Neural progenitor cell (in vitro differentiated cells): Measurements from ENCODE around the gene PCNP.

Experiments
- CTCF ChIP-seq: fragments of 200-600 bp; sonication (generic); IDR thresholded peaks from 2 replicates; pipeline ENCODE4 v1.5.1; 2017; ENCODE audit warnings: antibody characterized with exemption, mild to moderate bottlenecking
- EZH2 ChIP-seq: fragments of 200-600 bp; sonication (generic); IDR thresholded peaks from 2 replicates; pipeline ENCODE4 v1.6.1; 2017; ENCODE audit warnings: antibody characterized with exemption, mild to moderate bottlenecking, moderate library complexity

GRCh38 chr3:101638261-101638745, 64.3 kb downstream of the PCNP start:
- TF ChIP-seq CTCF, result no peak
- no peak for TF ChIP-seq EZH2
